Esophagus squamous epithelium (tissue), 4 donors: ENCODE data around the gene PKIG.

Source experiments
- POLR2A ChIP-seq, 4 donors: fragments of 450-650 bp; IDR thresholded peaks; one replicate each; pipeline ENCODE4 v1.6.1; 2017; ENCODE audit warnings: antibody characterized with exemption in 4 of 4, mild to moderate bottlenecking in 4 of 4, moderate library complexity in 3 of 4
- TF ChIP-seq, protein P1 (sequence below), 6 experiments: fragments of 450-650 bp in 4 of 6; fragments of 200-600 bp in 2 of 6; sonication (generic) in 2 of 6; IDR thresholded peaks; one replicate each; pipeline ENCODE4 v1.5.1; 2016 to 2019; ENCODE audit warnings: antibody characterized with exemption in 6 of 6, mild to moderate bottlenecking in 4 of 6, moderate library complexity in 4 of 6

DNA sequence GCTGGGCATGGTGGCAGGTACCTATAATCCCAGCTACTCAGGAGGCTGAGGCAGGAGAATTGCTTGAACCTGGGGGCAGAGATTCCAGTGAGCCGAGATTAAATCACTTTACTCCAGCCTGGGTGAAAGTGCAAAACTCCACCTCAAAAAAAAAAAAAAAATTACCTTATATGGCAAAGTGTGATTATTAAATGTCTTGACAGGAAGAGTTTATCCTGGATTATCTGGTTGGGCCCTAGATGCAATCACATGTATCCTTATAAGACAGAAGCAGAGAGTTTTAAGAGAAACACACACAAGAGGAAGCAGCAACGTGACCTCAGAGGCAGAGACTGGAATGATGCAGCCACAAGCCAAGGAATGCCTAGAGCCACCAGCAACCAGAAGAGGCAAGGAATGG, 58.1 kb downstream of the PKIG start:
- TF ChIP-seq, protein P1, sequence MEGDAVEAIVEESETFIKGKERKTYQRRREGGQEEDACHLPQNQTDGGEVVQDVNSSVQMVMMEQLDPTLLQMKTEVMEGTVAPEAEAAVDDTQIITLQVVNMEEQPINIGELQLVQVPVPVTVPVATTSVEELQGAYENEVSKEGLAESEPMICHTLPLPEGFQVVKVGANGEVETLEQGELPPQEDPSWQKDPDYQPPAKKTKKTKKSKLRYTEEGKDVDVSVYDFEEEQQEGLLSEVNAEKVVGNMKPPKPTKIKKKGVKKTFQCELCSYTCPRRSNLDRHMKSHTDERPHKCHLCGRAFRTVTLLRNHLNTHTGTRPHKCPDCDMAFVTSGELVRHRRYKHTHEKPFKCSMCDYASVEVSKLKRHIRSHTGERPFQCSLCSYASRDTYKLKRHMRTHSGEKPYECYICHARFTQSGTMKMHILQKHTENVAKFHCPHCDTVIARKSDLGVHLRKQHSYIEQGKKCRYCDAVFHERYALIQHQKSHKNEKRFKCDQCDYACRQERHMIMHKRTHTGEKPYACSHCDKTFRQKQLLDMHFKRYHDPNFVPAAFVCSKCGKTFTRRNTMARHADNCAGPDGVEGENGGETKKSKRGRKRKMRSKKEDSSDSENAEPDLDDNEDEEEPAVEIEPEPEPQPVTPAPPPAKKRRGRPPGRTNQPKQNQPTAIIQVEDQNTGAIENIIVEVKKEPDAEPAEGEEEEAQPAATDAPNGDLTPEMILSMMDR (IDR thresholded peaks at IDR 0.05) = no peak
- TF ChIP-seq POLR2A (IDR thresholded peaks at IDR 0.05) = no peak
